T-helper 2 cell treated with Interferon-gamma antibody and Interleukin-4, amounts not matched to agents 5 μg/mL and 100 μg/mL, for 36 hours (primary cell): ENCODE results near the gene ASAH2.

ENCODE experiments used
- DNase-seq: peaks from one replicate; pipeline ENCODE4 v3.0.0; 2021; ENCODE audit warnings: low spot score
- H3K27ac Mint-ChIP-seq: one replicate; pipeline ENCODE4 v1.8.0; 2021; ENCODE audit warnings: mild to moderate bottlenecking, mixed read lengths
- H3K27me3 Mint-ChIP-seq: one replicate; pipeline ENCODE4 v1.8.0; 2021; ENCODE audit warnings: low read depth, mixed read lengths
- H3K36me3 Mint-ChIP-seq: one replicate; pipeline ENCODE4 v1.8.0; 2021; ENCODE audit warnings: low read depth, mixed read lengths
- H3K4me1 Mint-ChIP-seq: one replicate; pipeline ENCODE4 v1.8.0; 2021; ENCODE audit warnings: low read depth, mixed read lengths
- H3K4me3 Mint-ChIP-seq: one replicate; pipeline ENCODE4 v1.8.0; 2022; ENCODE audit warnings: mild to moderate bottlenecking, moderate library complexity, mixed read lengths
- H3K9me3 Mint-ChIP-seq: one replicate; pipeline ENCODE4 v1.8.0; 2021; ENCODE audit warnings: mixed read lengths

Gene ASAH2

DNA sequence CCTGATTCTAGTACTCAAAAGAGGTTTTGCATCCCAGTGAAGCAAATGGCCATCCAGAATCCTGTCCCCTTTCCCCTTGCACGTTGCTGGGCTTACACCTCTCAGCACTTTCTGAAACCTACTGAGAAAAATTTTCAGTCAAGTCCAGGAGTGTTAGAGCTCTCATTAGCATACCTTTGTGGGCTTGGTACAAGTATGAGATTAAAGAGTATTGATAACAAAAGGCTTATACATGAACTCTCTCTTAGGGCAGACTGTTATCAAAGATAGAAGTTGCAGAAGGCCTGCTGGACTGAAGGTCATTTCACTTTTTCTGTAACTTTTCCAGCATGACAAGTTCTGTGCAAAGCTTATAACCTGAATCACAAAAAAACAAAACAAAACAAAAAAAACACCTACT lies at the start of gene ASAH2:
ASAH2 (minus strand) TSS at position 123 of the 400 bp plus-strand sequence. CDS start 2,906 bp downstream, outside the sequence.
- Mint-ChIP-seq H3K4me1 (no peaks in the 10 kb centered on the region), H3K9me3 (no peaks in the 10 kb centered on the region), H3K36me3 (no peaks in the 10 kb centered on the region), H3K4me3 (no peak within 1 kb of the TSS), H3K27me3 (peaks cover 60% of the 10 kb centered on the region), H3K27ac (no peak within 1 kb of the TSS)
- no peak for DNase-seq

DNA sequence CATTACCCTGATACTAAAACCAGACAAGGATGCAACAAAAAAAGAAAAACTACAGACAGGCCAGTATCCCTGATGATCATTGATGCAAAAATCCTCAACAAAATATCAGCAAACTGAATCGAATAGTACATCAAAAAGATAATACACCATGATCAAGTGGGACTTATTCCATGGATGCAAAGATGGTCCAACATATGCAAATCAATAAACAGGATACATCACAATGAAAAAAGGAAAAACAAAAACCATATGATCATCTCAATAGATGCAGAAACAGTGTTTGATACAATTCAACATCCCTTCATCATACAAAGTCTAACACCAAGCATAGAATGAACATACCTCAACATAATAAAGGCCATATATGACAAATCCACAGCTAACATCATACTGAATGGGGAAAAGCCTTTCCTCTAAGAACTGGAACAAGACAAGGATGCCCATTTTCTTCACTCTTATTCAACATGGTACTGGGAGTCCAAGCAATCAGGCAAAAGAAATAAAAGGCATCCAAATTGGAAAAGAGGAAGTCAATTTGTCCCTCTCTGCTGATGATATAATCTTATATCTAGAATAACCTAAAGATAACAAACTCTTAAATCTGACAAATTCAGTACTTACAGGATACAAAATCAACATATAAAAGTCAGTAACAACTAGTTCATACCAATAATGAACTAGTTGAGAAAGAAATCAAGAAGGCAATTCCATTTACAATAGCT lies 48.8 kb upstream of the ASAH2 start:
- Mint-ChIP-seq H3K9me3 (peaks cover 10% of the 10 kb centered on the region), H3K27ac (no peak overlapping the region), H3K27me3 (no peaks in the 10 kb centered on the region), H3K4me3 (no peak overlapping the region), H3K4me1 (peaks cover 6% of the 10 kb centered on the region), H3K36me3 (no peaks in the 10 kb centered on the region)
- DNase-seq: no peak

DNA sequence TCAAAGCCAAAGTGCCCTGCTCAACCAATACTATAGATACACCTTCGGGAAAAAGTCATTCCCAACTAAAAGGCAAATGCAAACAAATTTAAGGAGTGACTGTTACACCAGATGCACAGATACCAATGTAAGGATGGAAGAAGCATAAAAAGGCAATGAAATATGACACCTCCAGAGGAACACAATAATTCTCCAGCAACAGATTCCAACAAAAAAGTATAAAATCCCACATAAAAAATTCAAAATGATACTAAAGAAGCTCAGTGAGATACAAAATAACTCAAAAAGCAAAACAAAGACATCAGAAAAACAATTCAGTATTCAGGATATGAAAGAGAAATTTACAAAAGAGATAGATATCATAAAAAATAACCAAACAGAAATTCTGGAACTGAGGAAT lies 44.1 kb upstream of the ASAH2 start:
- H3K4me3 Mint-ChIP-seq: no peak overlapping the region
- peaks cover 4% of the 10 kb centered on the region for H3K27me3 Mint-ChIP-seq
- H3K36me3 Mint-ChIP-seq: no peaks in the 10 kb centered on the region
- peaks cover 10% of the 10 kb centered on the region for H3K9me3 Mint-ChIP-seq
- DNase-seq: no peak
- no peak overlapping the region for H3K27ac Mint-ChIP-seq
- peaks cover 7% of the 10 kb centered on the region for H3K4me1 Mint-ChIP-seq

DNA sequence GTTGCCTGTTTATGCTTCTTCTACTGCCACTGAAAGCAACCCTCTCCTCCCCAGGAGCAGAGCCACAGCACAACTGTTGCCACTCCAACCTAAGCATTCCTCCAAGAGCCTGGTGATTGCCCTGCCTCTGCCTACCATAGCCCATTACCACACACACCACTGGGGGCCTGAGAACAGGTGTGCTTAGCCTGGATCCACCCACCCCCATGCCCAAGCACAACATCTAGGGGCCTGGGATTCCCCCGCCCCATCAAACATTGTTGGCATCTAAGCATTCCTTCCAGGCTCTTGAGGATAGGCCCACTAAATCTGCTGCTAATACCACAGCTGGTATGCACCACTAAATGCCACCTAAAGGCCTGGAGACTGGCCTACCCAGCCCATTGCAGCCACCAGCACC lies 43.3 kb upstream of the ASAH2 start:
- no peaks in the 10 kb centered on the region for H3K36me3 Mint-ChIP-seq

DNA sequence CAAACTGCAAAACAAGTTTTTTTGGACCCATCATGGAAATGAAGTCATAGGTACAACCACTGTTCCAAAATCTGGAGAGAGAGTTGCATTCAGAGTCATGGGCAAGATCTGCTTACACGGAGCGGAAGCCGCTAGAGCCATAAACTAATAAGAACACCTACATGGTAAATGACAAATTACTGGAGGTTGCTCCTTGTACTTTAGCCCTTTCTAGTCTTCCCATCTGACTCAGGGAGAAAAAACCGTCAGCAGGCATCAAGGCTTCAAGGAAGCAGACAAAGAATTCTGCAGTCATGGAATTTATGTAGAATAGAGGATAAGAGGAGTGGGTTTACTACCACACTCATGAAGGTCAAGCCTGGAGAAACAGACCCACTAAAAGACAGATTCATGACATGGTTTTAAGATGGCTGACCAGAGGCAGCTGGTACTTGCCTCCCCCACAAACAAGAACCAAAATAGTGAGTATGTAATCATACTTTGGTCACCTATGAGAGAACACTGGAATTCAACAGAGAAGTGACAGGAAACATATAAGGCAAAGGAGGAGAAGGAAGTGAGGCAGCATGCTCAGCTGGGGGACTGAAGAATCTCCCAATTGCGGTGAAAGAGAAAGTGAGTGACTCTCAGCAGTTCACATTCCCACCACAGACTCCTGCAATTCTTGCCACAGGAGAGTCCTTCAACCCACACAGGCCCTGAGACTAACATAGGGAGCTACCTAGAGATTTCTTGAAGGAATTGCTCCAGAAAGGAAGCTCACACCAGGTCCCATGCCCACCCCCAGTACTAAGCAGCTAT lies 42.4 kb upstream of the ASAH2 start:
- DNase-seq: no peak
- Mint-ChIP-seq H3K4me3 (no peak overlapping the region), H3K27me3 (peaks cover 7% of the 10 kb centered on the region), H3K4me1 (peaks cover 7% of the 10 kb centered on the region), H3K27ac (no peak overlapping the region), H3K9me3 (peaks cover 3% of the 10 kb centered on the region), H3K36me3 (no peaks in the 10 kb centered on the region)

More for the DNA sequence above, 43.3 kb upstream of the ASAH2 start:
- peaks cover 7% of the 10 kb centered on the region for H3K9me3 Mint-ChIP-seq
- H3K4me3 Mint-ChIP-seq: no peak overlapping the region
- no peak overlapping the region for H3K27ac Mint-ChIP-seq
- DNase-seq: no peak
- peaks cover 7% of the 10 kb centered on the region for H3K4me1 Mint-ChIP-seq
- peaks cover 6% of the 10 kb centered on the region for H3K27me3 Mint-ChIP-seq

DNA sequence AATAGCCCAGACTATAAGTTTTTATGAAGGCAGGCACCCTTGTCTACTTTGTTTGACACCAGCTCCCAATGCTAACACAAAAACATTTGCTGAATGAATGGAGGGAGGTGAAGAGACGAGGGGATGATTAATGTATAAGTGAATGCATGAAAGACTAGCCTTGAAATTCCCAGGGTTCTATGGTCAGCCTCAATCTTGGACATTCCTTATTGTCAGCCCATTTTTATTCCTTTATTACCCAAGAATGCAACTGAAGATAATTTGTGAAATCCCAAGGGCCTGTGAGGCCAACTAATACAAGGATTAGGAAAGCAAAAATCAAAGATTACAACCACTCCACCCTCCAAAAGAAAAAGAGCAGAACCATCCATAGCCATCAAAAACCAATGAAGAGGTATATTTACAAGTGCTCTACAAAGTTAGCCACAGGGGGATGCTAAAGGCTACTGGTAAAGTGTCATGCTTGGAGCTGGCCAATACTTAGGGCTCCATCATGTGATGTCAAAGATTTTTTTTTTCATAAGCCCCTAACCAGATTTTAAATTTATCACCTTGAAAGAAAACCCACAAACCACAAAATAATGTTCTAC lies 40.0 kb upstream of the ASAH2 start:
- peaks cover 7% of the 10 kb centered on the region for H3K4me1 Mint-ChIP-seq
- no peak overlapping the region for H3K4me3 Mint-ChIP-seq
- no peak for DNase-seq
- peaks cover 13% of the 10 kb centered on the region for H3K27me3 Mint-ChIP-seq
- no peak overlapping the region for H3K27ac Mint-ChIP-seq
- peaks cover 3% of the 10 kb centered on the region for H3K9me3 Mint-ChIP-seq
- no peaks in the 10 kb centered on the region for H3K36me3 Mint-ChIP-seq

DNA sequence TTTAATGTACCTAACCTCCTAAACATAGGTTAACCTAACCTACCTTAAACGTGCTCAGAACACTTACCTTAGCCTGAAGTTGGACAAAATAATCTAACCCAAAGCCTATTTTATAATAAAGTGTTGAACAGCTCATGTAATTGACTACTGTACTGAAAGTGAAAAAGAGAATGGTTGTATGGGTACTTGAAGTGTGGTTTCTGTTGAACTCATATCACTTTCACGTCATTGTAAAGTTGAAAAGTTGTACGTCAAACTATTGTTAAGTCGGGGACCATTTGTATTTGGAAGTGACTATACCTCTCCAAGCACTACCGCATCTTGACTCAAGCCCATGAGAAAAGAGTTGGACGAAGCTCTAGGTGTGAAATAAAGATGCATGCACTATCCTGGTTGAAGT lies 37.9 kb upstream of the ASAH2 start:
- Mint-ChIP-seq H3K36me3 (no peaks in the 10 kb centered on the region), H3K4me1 (peaks cover 4% of the 10 kb centered on the region), H3K4me3 (no peak overlapping the region), H3K27ac (no peak overlapping the region), H3K9me3 (no peaks in the 10 kb centered on the region), H3K27me3 (peaks cover 22% of the 10 kb centered on the region)
- no peak for DNase-seq

DNA sequence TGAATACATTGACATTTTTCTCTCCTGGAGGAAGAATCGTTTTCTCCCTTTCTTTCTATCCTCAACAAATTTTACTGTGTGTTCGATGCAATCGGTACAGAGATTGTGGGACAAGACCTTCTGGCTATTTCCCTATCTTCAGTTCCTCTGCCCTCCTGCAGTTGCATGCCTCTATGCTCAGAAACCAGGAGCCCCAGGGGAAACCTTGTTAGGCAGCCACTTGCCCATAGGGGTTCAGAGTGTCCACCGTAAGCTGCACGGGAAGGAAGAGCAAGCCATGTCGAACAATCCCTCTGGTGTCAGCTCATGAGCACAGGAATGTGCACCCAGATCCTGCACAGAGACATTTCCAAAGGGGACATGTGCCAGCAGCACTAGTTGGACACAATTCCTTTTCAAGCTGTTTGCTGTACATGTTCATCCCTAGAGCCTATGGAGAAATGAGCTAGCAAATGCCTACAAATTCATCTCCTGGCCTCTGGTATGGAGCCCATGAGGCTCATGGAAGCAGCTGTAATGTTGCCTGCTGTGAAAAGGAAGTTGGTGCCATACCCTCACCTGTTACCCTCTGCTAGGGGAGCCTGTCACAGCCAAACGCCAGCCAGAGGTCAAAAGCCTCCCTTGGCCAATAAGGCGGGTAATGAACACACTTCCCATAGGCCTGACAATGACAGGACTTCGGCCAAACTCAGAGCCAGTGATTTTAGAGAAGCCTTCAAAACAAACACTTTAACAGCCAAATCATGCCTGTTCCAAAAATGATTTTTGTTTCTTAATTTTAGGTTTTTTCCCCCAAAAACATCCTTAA lies 35.9 kb upstream of the ASAH2 start:
- DNase-seq: no peak
- H3K4me1 Mint-ChIP-seq: no peaks in the 10 kb centered on the region
- H3K27ac Mint-ChIP-seq: no peak overlapping the region
- H3K27me3 Mint-ChIP-seq: peaks cover 36% of the 10 kb centered on the region
- H3K36me3 Mint-ChIP-seq: no peaks in the 10 kb centered on the region
- H3K9me3 Mint-ChIP-seq: no peaks in the 10 kb centered on the region
- no peak overlapping the region for H3K4me3 Mint-ChIP-seq

DNA sequence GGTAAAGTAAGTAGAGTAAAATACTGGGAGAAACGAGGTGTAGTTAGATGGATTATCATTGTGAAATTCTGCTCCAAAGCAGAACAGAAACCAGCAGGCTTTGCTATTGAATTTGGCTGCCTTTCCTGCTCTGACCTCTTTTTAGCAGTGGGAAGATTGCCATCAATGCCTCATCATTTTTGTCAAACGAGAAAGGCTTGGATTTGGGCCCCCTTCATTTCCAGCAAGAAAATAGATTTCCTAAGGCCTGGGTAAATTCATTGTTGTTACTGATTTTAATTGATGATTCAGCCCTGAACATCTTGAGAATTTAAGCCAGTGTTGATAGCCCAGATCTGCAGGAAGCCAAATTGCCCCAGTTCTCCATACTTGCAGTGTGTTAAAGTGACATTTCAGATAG lies 35.2 kb upstream of the ASAH2 start:
- peaks cover 41% of the 10 kb centered on the region for H3K27me3 Mint-ChIP-seq
- H3K27ac Mint-ChIP-seq: no peak overlapping the region
- no peaks in the 10 kb centered on the region for H3K4me1 Mint-ChIP-seq
- no peak overlapping the region for H3K4me3 Mint-ChIP-seq
- DNase-seq: no peak
- no peaks in the 10 kb centered on the region for H3K9me3 Mint-ChIP-seq
- no peaks in the 10 kb centered on the region for H3K36me3 Mint-ChIP-seq

DNA sequence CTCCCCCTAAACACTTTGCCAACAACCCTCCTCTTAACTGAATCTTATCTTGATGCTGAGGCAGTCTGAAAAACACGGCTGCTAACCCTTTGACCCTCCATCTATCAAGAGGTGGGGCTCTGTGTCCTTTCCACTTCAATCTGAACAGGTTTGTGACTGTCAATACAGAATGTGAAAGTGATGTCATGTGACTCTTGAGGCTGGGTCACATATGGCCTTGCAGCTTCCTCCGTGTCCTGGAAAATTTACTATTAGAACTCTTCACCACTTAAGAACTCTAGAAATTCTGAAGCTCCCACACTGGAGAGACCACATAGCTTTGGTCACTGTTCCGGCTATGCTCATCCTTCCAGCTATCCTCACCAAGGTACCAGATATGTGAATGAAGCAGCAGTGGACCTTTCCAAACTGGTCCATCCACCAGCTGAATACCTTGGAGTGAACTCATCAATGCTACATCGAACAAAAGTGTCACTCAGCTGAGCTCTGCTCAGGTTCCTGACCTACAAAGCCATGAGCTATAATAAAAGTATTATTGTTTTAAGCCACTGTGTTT lies 30.7 kb upstream of the ASAH2 start:
- Mint-ChIP-seq H3K4me1 (no peaks in the 10 kb centered on the region), H3K27ac (no peak overlapping the region), H3K4me3 (no peak overlapping the region), H3K36me3 (no peaks in the 10 kb centered on the region), H3K9me3 (no peaks in the 10 kb centered on the region), H3K27me3 (peaks cover 63% of the 10 kb centered on the region)
- DNase-seq: no peak

DNA sequence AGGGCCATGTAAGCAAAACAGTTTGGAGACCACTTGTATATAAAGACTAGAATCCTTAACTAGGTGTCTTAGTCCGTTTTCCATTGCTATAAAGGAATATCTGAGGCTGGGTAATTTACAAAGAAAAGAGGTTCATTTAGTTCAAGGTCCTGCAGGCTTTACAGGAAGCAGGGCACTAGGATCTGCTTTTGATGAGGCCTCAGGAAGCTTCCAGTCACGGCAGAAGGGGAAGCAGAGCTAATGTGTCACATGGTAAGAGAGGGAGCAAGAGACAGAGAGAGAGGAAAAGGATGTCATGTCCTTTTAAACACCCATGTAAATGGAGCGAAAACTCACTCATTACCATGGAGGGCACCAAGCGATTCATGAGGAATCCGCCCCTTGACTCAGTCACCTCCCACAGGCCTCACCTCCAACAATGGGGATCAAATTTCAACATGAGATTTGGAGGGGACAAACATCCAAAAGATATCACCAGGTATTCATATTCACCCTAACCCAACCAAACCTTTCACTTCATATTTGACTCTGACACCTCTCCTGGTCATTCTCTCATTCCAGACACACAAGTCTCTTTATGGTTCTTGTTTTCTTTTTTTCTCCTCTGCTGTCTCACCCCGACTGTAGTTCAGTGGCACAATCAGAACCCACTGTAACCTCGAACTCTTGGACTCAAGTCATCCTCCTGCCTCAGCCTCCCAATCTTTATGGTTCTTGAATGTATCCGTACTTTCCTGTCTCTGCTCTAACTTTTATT lies 30.1 kb upstream of the ASAH2 start:
- H3K27me3 Mint-ChIP-seq: peaks cover 66% of the 10 kb centered on the region
- no peaks in the 10 kb centered on the region for H3K36me3 Mint-ChIP-seq
- no peaks in the 10 kb centered on the region for H3K4me1 Mint-ChIP-seq
- no peak overlapping the region for H3K27ac Mint-ChIP-seq
- H3K4me3 Mint-ChIP-seq: no peak overlapping the region
- H3K9me3 Mint-ChIP-seq: no peaks in the 10 kb centered on the region
- DNase-seq: no peak

DNA sequence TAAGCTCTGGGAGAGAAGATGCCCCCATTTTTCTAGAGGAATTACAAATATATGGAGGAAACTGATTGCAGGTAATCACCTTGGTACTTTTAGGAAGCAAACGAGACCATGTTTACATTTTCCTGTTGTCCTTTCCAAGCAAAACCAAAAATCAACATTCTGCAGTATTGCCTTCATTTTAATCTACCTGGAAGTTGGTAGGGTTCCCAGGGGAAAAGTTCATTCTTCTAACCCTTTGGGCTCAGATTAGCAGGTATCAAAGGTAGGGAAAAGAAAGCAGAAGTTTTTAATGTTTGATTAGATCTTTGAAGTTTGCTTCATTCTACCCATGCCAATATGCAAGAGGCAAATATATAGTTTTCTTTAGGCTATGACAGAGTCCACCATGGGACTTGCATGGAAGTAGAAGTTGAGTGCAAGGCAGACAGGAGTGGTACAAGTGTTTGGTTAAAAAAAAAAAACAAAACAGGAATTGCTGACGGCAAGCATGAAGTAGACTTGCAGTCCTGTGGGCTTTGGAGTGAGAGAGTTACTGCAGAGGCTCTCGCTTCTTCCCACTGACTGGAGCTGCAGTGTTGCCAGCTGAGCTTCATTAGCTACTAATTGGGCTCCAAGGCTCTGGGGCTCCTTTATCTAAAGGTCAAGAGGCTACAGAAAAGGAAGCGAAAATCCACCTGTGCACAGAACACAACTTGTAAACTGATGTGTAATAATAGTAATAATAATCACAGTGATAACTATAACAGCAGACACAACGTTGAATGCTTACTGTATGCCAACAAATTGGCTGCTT lies 28.9 kb upstream of the ASAH2 start:
- Mint-ChIP-seq H3K9me3 (no peaks in the 10 kb centered on the region), H3K4me3 (no peak overlapping the region), H3K27ac (no peak overlapping the region), H3K27me3 (peaks cover 66% of the 10 kb centered on the region), H3K36me3 (no peaks in the 10 kb centered on the region), H3K4me1 (no peaks in the 10 kb centered on the region)
- no peak for DNase-seq
